ENCODE measurements around the gene H6PD.

The H6PD gene

GRCh38 chr1:9234223-9235095, at the start of gene H6PD:
Gene H6PD (plus strand): TSS chr1:9234774. CDS start chr1:9244935, 10,161 bp downstream.
- ATAC-seq: peak; percentile 89
- TF ChIP-seq ZFP3 (CRISPR knock-in tag; IDR thresholded peaks at IDR 0.05) (0 out of 2 replicates have a peak, but pooled peaks have one; percentile 30), CSRNP3 (CRISPR knock-in tag; IDR thresholded peaks at IDR 0.05) (peak; percentile 25; the same call in 1 of the 2 replicates), SNAI2 (CRISPR knock-in tag; IDR thresholded peaks at IDR 0.05) (no peak), BACH2 (CRISPR knock-in tag; IDR thresholded peaks at IDR 0.05; ENCODE audit: borderline replicate concordance) (no peak), ZC3H10 (CRISPR knock-in tag; IDR thresholded peaks at IDR 0.05) (0 out of 2 replicates have a peak, but pooled peaks have one; percentile 42)

- TF ChIP-seq TOX (CRISPR knock-in tag; IDR thresholded peaks at IDR 0.05; ENCODE audit: borderline replicate concordance) (no peak), CSRNP3 (CRISPR knock-in tag; IDR thresholded peaks at IDR 0.05) (no peak), ZNF565 (CRISPR knock-in tag; conservative IDR thresholded peaks at IDR 0.05; ENCODE audit: low read depth) (no peak), ZNF70 (CRISPR knock-in tag; IDR thresholded peaks at IDR 0.05) (no peak), PPARA (CRISPR knock-in tag; IDR thresholded peaks at IDR 0.05; ENCODE audit: borderline replicate concordance) (no peak), TCF4 (CRISPR knock-in tag; IDR thresholded peaks at IDR 0.05; ENCODE audit: borderline replicate concordance) (no peak), OSR1 (CRISPR knock-in tag; IDR thresholded peaks at IDR 0.05) (no peak), CSDC2 (CRISPR knock-in tag; IDR thresholded peaks at IDR 0.05) (no peak), ARNTL (CRISPR knock-in tag; IDR thresholded peaks at IDR 0.05; ENCODE audit: borderline replicate concordance, low read depth) (no peak)
- no peak for ATAC-seq
Measured at GRCh38 chr1:9186082-9186859, 48.3 kb upstream of the H6PD start.

GRCh38 chr1:9187004-9187403, 47.6 kb upstream of the H6PD start:
- TF ChIP-seq TSHZ2 (CRISPR knock-in tag; IDR thresholded peaks at IDR 0.05): no peak
- no peak for TF ChIP-seq RARB (CRISPR knock-in tag; IDR thresholded peaks at IDR 0.05)
- no peak for TF ChIP-seq SNAI2 (CRISPR knock-in tag; IDR thresholded peaks at IDR 0.05)
- no peak for TF ChIP-seq ZNF8 (CRISPR knock-in tag; IDR thresholded peaks at IDR 0.05)
- TF ChIP-seq CSRNP3 (CRISPR knock-in tag; IDR thresholded peaks at IDR 0.05): no peak
- no peak for TF ChIP-seq TCF4 (CRISPR knock-in tag; IDR thresholded peaks at IDR 0.05; ENCODE audit: borderline replicate concordance)
- no peak for TF ChIP-seq OSR1 (CRISPR knock-in tag; IDR thresholded peaks at IDR 0.05)
- no peak for TF ChIP-seq ARNTL (CRISPR knock-in tag; IDR thresholded peaks at IDR 0.05; ENCODE audit: borderline replicate concordance, low read depth)
- ATAC-seq: no peak

- ATAC-seq: no peak
- TF ChIP-seq OSR1 (CRISPR knock-in tag; IDR thresholded peaks at IDR 0.05) (no peak), CREB5 (CRISPR knock-in tag; IDR thresholded peaks at IDR 0.05; ENCODE audit: low read depth) (no peak), ARNTL (CRISPR knock-in tag; IDR thresholded peaks at IDR 0.05; ENCODE audit: borderline replicate concordance, low read depth) (no peak), ZFP30 (CRISPR knock-in tag; IDR thresholded peaks at IDR 0.05) (no peak), SNAI2 (CRISPR knock-in tag; IDR thresholded peaks at IDR 0.05) (no peak), PATZ1 (CRISPR knock-in tag; IDR thresholded peaks at IDR 0.05; ENCODE audit: borderline replicate concordance) (no peak), TOX (CRISPR knock-in tag; IDR thresholded peaks at IDR 0.05; ENCODE audit: borderline replicate concordance) (no peak), ESRRG (CRISPR knock-in tag; IDR thresholded peaks at IDR 0.05) (no peak), ZNF8 (CRISPR knock-in tag; IDR thresholded peaks at IDR 0.05) (no peak), ZNF565 (CRISPR knock-in tag; conservative IDR thresholded peaks at IDR 0.05; ENCODE audit: low read depth) (no peak), TCF4 (CRISPR knock-in tag; IDR thresholded peaks at IDR 0.05; ENCODE audit: borderline replicate concordance) (no peak), BACH2 (CRISPR knock-in tag; IDR thresholded peaks at IDR 0.05; ENCODE audit: borderline replicate concordance) (no peak), ZC3H10 (CRISPR knock-in tag; IDR thresholded peaks at IDR 0.05) (no peak), ZFP3 (CRISPR knock-in tag; IDR thresholded peaks at IDR 0.05) (no peak)
Measured at GRCh38 chr1:9190234-9190633, 44.3 kb upstream of the H6PD start.

All from SK-N-SH treated with all-trans-retinoic acid at 6 μM for 48 hours (cell line).